NCI-H524 treated with DMSO at 0.1 percent for 48 hours (cell line): ENCODE measurements around the gene FRMPD4.

Experiments used
- DNase-seq: peaks from one replicate; lab custom pipeline; 2025; lab: John Stamatoyannopoulos, UW

The FRMPD4 gene

GRCh38 chrX:12367254-12367653 lies 229.0 kb downstream of the FRMPD4 start:
- no peak for DNase-seq

GRCh38 chrX:12370497-12370986 lies 232.3 kb downstream of the FRMPD4 start:
- DNase-seq = no peak

GRCh38 chrX:12372111-12372510 lies 233.8 kb downstream of the FRMPD4 start:
- no peak for DNase-seq

GRCh38 chrX:12374286-12374685 lies 236.0 kb downstream of the FRMPD4 start:
- DNase-seq = no peak

GRCh38 chrX:12378253-12378652 lies 240.0 kb downstream of the FRMPD4 start:
- DNase-seq = no peak

- no peak for DNase-seq
Observed at GRCh38 chrX:12378706-12379105, 240.4 kb downstream of the FRMPD4 start.

GRCh38 chrX:12379671-12380070 lies 241.4 kb downstream of the FRMPD4 start:
- no peak for DNase-seq

- DNase-seq = no peak
Observed at GRCh38 chrX:12383196-12383595, 244.9 kb downstream of the FRMPD4 start.

GRCh38 chrX:12390301-12390700 lies 252.0 kb downstream of the FRMPD4 start:
- no peak for DNase-seq

- DNase-seq = no peak
Observed at GRCh38 chrX:12396584-12396983, 258.3 kb downstream of the FRMPD4 start.

GRCh38 chrX:12400218-12400617 lies 261.9 kb downstream of the FRMPD4 start:
- no peak for DNase-seq

GRCh38 chrX:12401252-12401651 lies 263.0 kb downstream of the FRMPD4 start:
- no peak for DNase-seq

- DNase-seq = no peak
Observed at GRCh38 chrX:12403474-12404082, 265.3 kb downstream of the FRMPD4 start.

- DNase-seq = no peak
Observed at GRCh38 chrX:12405306-12405705, 267.0 kb downstream of the FRMPD4 start.

- no peak for DNase-seq
Observed at GRCh38 chrX:12410523-12410922, 272.2 kb downstream of the FRMPD4 start.

- no peak for DNase-seq
Observed at GRCh38 chrX:12411831-12412230, 273.6 kb downstream of the FRMPD4 start.

- DNase-seq = no peak
Observed at GRCh38 chrX:12412561-12412960, 274.3 kb downstream of the FRMPD4 start.

GRCh38 chrX:12419591-12419990 lies 281.3 kb downstream of the FRMPD4 start:
- no peak for DNase-seq

GRCh38 chrX:12421918-12422317 lies 283.6 kb downstream of the FRMPD4 start:
- no peak for DNase-seq

GRCh38 chrX:12423346-12423745 lies 285.1 kb downstream of the FRMPD4 start:
- no peak for DNase-seq

- no peak for DNase-seq
Observed at GRCh38 chrX:12425496-12425895, 287.2 kb downstream of the FRMPD4 start.

- DNase-seq = no peak
Observed at GRCh38 chrX:12426420-12426819, 288.1 kb downstream of the FRMPD4 start.

- DNase-seq = no peak
Observed at GRCh38 chrX:12434493-12434892, 296.2 kb downstream of the FRMPD4 start.

GRCh38 chrX:12439416-12439815 lies 301.1 kb downstream of the FRMPD4 start:
- no peak for DNase-seq
